ENCODE measurements around the gene JADE2.

- TF ChIP-seq, protein P1, sequence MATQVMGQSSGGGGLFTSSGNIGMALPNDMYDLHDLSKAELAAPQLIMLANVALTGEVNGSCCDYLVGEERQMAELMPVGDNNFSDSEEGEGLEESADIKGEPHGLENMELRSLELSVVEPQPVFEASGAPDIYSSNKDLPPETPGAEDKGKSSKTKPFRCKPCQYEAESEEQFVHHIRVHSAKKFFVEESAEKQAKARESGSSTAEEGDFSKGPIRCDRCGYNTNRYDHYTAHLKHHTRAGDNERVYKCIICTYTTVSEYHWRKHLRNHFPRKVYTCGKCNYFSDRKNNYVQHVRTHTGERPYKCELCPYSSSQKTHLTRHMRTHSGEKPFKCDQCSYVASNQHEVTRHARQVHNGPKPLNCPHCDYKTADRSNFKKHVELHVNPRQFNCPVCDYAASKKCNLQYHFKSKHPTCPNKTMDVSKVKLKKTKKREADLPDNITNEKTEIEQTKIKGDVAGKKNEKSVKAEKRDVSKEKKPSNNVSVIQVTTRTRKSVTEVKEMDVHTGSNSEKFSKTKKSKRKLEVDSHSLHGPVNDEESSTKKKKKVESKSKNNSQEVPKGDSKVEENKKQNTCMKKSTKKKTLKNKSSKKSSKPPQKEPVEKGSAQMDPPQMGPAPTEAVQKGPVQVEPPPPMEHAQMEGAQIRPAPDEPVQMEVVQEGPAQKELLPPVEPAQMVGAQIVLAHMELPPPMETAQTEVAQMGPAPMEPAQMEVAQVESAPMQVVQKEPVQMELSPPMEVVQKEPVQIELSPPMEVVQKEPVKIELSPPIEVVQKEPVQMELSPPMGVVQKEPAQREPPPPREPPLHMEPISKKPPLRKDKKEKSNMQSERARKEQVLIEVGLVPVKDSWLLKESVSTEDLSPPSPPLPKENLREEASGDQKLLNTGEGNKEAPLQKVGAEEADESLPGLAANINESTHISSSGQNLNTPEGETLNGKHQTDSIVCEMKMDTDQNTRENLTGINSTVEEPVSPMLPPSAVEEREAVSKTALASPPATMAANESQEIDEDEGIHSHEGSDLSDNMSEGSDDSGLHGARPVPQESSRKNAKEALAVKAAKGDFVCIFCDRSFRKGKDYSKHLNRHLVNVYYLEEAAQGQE (IDR thresholded peaks at IDR 0.05; ENCODE audit: low read depth), result no peak
- TF ChIP-seq FOXM1 (IDR thresholded peaks at IDR 0.05; ENCODE audit: borderline replicate concordance, low read depth) (no peak), MAX (IDR thresholded peaks at IDR 0.05) (peak; percentile 30; the same call in 1 of the 2 replicates), ZBTB7A (IDR thresholded peaks at IDR 0.05; ENCODE audit: low read depth) (0 out of 2 replicates have a peak, but pooled peaks have one; percentile 45), TEAD4 (IDR thresholded peaks at IDR 0.05) (no peak), TAF1 (IDR thresholded peaks at IDR 0.05; ENCODE audit: low read depth) (peak; percentile 22; the same call in 1 of the 2 replicates), EP300 (IDR thresholded peaks at IDR 0.05; ENCODE audit: borderline replicate concordance) (no peak), YY1 (IDR thresholded peaks at IDR 0.05; ENCODE audit: low read depth) (0 out of 2 replicates have a peak, but pooled peaks have one; percentile 13)
Measured at GRCh38 chr5:134527156-134527960, 1.9 kb downstream of the JADE2 start.

All from Ishikawa (cell line).